Ascending aorta (tissue), 2 donors: ENCODE results near the gene NHLRC4. TPM values are rescaled to one million over a fixed set of nuclear protein-coding genes. Genes with fewer than 3 reads are reported as not detected.

Source experiments
- DNase-seq, 2 donors: peaks; one replicate each; pipeline ENCODE4 v3.0.0-alpha.2; 2019; ENCODE audit warnings: low spot score in 2 of 2
- H3K27ac ChIP-seq, 2 donors: fragments of 200-600 bp; sonication (generic); one replicate each; pipeline ENCODE4 v1.5.1; 2016 to 2017; ENCODE audit warnings: mild to moderate bottlenecking in 1 of 2
- H3K27me3 ChIP-seq: fragments of 200-600 bp; sonication (generic); one replicate; pipeline ENCODE4 v1.5.1; 2017
- H3K36me3 ChIP-seq, 2 donors: fragments of 200-600 bp; sonication (generic); one replicate each; pipeline ENCODE4 v1.5.1; 2016
- H3K4me1 ChIP-seq, 2 donors: fragments of 200-600 bp; sonication (generic); one replicate each; pipeline ENCODE4 v1.5.1; 2016 to 2017; ENCODE audit warnings: mild to moderate bottlenecking in 1 of 2
- H3K4me3 ChIP-seq, 2 donors: fragments of 200-600 bp; sonication (generic); one replicate each; pipeline ENCODE4 v1.5.1; 2016 to 2017; ENCODE audit warnings: mild to moderate bottlenecking in 1 of 2
- H3K9me3 ChIP-seq, 2 donors: fragments of 200-600 bp; sonication (generic); one replicate each; pipeline ENCODE4 v1.5.1; 2016
- intact Hi-C: fragments of 100-400 bp; cut with DNase I; formaldehyde crosslinking; loops from one replicate; pipeline ENCODE4 v1.15.1; 2023
- total RNA-seq: library from RNA; depleted of rRNA; stranded (reverse); fragments of >200 nt; gene quantifications from one replicate; pipeline ENCODE4 v1.1.0, GENCODE V29; 2016
- TF ChIP-seq, protein P1 (sequence below), 3 experiments: fragments of 200-600 bp in 2 of 3; fragments of 450-650 bp in 1 of 3; sonication (generic) in 2 of 3; IDR thresholded peaks; one replicate each; pipeline ENCODE4 v1.5.1; 2016 to 2019; ENCODE audit warnings: antibody characterized with exemption in 3 of 3, mild to moderate bottlenecking in 1 of 3, moderate library complexity in 1 of 3

NHLRC4 gene
- total RNA-seq, 1 donor from 2014 or later = not detected

DNA sequence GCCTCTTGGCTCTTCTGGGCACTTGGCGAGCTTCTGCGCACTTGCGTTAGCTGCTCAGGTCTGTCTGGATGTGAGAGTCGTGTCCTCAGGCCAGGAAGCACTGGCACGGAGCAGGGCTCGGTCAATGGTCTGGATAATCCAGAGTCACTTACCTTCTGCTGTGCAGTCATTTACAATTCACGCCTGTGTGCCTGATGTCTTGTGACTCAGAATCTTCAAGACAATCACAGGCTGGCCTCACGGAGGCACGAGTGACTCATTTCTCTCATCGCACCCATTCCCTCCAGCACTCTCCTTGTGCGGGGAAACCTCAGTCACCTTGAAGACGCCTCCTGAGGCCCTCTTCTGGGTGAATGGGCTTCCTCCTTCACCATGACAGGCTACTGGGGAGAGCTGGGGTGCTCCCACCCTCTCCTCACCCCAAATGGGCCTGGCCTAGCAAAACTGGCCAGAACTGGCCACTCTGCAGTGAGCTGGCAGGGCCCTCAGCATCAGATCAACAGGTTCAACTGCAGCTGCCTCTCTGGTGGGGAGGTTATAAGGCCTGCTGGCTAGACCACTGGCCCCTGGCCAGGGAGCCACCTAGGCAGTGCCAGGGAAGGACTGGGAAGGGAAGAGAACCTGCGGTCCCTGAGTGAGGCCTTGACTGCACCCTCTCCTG, 41.2 kb upstream of the NHLRC4 start:
- TF ChIP-seq, protein P1, sequence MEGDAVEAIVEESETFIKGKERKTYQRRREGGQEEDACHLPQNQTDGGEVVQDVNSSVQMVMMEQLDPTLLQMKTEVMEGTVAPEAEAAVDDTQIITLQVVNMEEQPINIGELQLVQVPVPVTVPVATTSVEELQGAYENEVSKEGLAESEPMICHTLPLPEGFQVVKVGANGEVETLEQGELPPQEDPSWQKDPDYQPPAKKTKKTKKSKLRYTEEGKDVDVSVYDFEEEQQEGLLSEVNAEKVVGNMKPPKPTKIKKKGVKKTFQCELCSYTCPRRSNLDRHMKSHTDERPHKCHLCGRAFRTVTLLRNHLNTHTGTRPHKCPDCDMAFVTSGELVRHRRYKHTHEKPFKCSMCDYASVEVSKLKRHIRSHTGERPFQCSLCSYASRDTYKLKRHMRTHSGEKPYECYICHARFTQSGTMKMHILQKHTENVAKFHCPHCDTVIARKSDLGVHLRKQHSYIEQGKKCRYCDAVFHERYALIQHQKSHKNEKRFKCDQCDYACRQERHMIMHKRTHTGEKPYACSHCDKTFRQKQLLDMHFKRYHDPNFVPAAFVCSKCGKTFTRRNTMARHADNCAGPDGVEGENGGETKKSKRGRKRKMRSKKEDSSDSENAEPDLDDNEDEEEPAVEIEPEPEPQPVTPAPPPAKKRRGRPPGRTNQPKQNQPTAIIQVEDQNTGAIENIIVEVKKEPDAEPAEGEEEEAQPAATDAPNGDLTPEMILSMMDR (IDR thresholded peaks at IDR 0.05) = no peak
- peak overlapping the region; percentile 95 to 99 for H3K27ac ChIP-seq
- peaks cover 4 to 7% of the 10 kb centered on the region in 2 donors for H3K36me3 ChIP-seq
- peak overlapping the region; percentile 66 to 88 for H3K4me3 ChIP-seq
- intact Hi-C loops = loop anchor here (2.0 to 5.0 kb wide), 4 partner anchors 43 to 293 kb away; partner anchors contain the start of genes FAM234A, METTL26, PGAP6 and PIGQ
- H3K27me3 ChIP-seq = no peaks in the 10 kb centered on the region
- no peak for DNase-seq
- peaks cover 14 to 34% of the 10 kb centered on the region in 2 donors for H3K4me1 ChIP-seq
- no peaks in the 10 kb centered on the region for H3K9me3 ChIP-seq

DNA sequence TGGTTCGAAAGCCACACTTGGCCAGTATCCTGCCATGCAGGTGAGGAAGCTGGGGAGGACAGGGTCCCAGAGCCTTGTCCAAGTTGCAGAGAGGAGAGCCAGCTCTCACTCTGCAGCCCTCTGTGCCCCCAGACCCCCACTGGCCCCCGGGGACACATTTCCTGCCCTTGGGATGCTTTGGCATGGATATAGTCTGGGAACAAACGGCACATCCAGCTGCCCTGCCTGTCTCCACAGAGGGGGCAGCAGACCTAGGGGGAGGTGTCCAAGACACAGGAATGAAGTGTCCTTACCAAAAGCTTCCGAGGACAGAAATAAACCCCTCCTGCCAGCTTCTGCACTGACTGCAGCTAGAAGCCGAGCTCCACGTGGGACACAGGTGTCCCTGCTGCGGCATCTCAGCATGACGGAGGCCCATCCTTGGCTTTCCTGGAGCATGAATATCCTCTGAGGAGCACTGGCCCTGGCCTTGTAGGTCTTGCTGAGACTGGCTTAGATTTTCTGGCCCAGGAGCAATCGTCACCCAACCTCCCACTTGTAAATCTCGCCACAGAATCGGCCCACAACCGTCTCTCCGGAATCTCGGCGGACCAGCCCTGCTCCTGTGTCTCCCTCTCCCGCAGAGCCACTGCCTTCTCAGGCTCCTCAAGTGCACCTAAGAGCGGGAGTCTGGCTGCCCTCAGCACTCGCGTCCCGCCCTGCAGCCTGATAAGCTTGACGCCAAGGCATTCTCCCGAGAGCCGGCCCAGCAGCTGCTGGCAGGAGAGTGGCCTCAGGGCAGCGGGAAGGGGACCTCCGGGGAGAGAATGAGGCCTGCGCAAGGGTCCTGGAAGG, 40.4 kb upstream of the NHLRC4 start:
- peak overlapping the region; percentile 95 to 99 for H3K27ac ChIP-seq
- no peaks in the 10 kb centered on the region for H3K36me3 ChIP-seq
- peak overlapping the region; percentile 66 to 88 for H3K4me3 ChIP-seq
- no peak for DNase-seq
- no peaks in the 10 kb centered on the region for H3K27me3 ChIP-seq
- intact Hi-C loops = loop anchor here (1.0 to 5.0 kb wide), 6 partner anchors 42 to 294 kb away; partner anchors contain the start of genes FAM234A, METTL26, MRPL28 and PGAP6
- H3K9me3 ChIP-seq = no peaks in the 10 kb centered on the region
- TF ChIP-seq, protein P1 (IDR thresholded peaks at IDR 0.05) = no peak
- peaks cover 14 to 34% of the 10 kb centered on the region in 2 donors for H3K4me1 ChIP-seq

DNA sequence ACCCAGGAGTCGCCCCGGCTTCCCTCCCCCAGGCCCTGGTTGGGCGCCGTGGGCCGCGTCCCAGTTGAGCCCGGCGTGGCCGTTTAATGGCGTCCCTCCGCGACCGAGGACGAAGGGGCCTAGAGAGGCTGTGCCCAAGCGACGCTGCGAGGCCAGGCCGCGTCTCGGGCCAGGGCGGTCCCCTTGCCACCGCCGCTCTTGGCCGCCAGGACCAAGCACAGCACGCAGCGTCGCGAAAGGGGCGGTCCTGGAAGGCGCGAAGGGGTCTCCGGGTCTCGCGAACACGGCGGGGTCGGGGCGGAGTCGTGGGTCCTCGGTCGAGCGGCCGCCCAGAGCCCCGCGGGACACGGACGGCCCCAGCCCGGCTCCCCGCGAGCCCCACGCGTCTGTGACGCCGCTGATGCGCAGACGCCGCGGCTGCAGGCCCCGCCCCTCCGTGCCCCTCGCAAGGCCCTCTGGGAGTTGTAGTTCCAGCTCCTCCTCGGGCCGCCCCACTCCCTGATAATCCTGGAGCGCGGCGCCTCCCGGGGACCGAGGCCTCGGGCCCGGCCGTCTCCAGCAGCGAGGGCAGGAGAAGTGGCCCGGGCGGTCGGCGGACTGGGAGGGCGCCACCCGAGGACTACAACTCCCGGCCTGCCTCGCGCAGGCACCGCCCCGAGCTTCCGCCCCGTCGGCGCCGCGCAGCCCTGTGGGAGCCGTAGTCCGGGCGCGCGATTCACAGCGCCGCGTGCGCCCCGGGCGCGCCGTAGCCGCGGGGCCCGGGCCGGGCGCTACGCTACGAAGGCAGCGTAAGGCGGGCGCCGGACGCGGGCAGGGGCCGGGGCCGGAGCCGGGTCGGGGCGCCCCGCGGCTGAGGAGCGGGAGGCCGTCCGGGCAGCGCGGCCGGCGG, 39.5 kb upstream of the NHLRC4 start, which contains the start of gene CAPN15:
Gene CAPN15, plus strand, starts transcription at position 698 of the 889 bp plus-strand sequence. CDS start 19,127 bp downstream, outside the sequence.
- peak within 1 kb of the TSS; percentile 95 to 99 for H3K27ac ChIP-seq
- peaks cover 14 to 34% of the 10 kb centered on the region in 2 donors for H3K4me1 ChIP-seq
- TF ChIP-seq, protein P1 (IDR thresholded peaks at IDR 0.05) = peak; percentile 18 to 55 (median 29)
- H3K27me3 ChIP-seq = no peaks in the 10 kb centered on the region
- intact Hi-C loops = loop anchor here (1.0 to 5.0 kb wide), 6 partner anchors 42 to 295 kb away; partner anchors contain the start of genes FAM234A, METTL26, MRPL28 and PGAP6
- H3K36me3 ChIP-seq = no peaks in the 10 kb centered on the region
- peak within 1 kb of the TSS; percentile 66 to 88 for H3K4me3 ChIP-seq
- H3K9me3 ChIP-seq = no peaks in the 10 kb centered on the region
- peak; percentile 43 to 92 for DNase-seq

DNA sequence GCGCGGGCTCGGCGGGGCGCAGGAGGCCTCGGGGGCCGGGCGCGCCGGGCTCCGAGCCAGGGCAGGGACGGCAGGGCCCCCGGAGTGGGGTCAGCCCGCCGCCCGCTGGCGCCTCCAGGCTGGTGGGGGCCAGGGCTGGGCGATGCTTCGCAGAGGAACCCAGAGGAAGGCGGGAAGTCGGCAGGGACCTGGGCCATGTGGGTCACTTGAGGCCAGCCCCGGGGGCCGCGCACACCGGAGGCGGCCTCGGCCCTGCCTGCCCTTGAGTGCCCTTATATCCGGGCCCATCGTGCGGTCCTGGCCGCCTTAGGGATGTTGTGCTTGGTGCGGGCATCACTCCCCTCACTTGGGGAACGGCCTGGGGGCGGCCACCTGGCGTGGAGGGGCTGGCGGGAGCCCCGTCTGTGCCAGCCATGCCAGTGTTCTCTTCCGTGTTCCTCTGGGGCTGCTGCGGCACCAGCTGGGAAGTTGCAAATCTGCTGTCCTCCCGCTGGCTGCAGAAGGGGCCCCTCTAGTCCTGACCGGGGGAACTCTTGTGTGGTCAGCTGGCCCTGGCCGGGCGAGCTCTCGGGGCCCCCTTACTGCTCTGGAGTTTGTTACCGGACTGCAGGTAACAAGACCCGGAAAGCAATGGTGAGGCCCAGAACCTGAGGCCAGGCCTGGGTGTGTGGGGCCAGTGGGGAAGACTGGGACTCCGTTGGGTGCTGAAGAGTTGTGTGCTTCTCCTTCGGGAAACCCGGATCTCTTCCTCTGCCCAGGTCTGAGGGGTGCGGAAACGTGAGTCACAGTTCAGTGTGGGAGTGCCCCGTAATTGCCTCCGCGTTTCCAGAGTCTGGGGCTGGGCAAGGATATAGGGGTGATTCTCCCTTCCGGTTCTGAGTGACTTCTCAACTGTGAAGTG, 38.4 kb upstream of the NHLRC4 start:
- intact Hi-C loops = loop anchor here (5.0 kb wide), 2 partner anchors 146 to 296 kb away; partner anchors contain the start of genes FAM234A and PGAP6
- Histone ChIP-seq H3K36me3 (no peaks in the 10 kb centered on the region), H3K4me3 (peak overlapping the region; percentile 66 to 88), H3K27ac (peak overlapping the region; percentile 54 to 78), H3K4me1 (peaks cover 14 to 34% of the 10 kb centered on the region in 2 donors), H3K27me3 (no peaks in the 10 kb centered on the region), H3K9me3 (no peaks in the 10 kb centered on the region)
- DNase-seq = no peak
- TF ChIP-seq, protein P1 (IDR thresholded peaks at IDR 0.05) = no peak
